Caki2 (cell line): ENCODE results near the gene MAP2K2. TPM values are rescaled to one million over a fixed set of nuclear protein-coding genes. Genes with fewer than 3 reads are reported as not detected.

Experiments
- DNase-seq: peaks from one replicate; pipeline ENCODE4 v3.0.0-alpha.2; 2015; ENCODE audit warnings: low read depth
- in situ Hi-C: cut with HindIII; loops from 2 replicates; pipeline ENCODE4 v1.10.0; 2016; ENCODE audit warnings: low sequenced_read_pairs, low pct_unique_long_range_greater_than_20kb, mixed read lengths
- total RNA-seq: library from RNA; depleted of rRNA; stranded (reverse); fragments of >200 nt; shearing (Covaris generic); gene quantifications from 2 replicates; pipeline ENCODE4 v1.2.3, GENCODE V29; 2014; ENCODE audit warnings: low replicate concordance

MAP2K2 gene
- total RNA-seq, 1 experiment from 2014 or later = 353 TPM

DNA sequence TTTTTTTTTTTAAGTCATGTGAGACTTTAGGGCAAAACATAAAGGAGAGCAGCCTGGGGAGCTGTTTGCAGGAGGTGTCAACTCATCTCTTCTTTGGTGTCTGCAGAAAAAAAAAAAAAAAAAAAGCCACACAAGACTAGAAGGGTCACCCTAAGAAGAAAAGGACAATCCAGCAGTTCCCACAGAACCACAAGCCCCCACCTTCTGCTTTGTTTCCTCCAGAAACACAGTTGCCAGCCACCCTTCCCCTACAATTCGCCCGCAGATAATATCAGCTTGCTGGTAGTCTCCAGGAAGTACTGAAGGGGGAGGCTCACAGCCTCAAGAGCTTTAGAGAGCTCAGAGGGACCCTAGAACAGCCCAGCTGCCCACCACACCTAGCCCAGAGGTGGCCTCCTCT lies 34.9 kb downstream of the MAP2K2 start:
- in situ Hi-C loops = no loop called here
- no peak for DNase-seq

DNA sequence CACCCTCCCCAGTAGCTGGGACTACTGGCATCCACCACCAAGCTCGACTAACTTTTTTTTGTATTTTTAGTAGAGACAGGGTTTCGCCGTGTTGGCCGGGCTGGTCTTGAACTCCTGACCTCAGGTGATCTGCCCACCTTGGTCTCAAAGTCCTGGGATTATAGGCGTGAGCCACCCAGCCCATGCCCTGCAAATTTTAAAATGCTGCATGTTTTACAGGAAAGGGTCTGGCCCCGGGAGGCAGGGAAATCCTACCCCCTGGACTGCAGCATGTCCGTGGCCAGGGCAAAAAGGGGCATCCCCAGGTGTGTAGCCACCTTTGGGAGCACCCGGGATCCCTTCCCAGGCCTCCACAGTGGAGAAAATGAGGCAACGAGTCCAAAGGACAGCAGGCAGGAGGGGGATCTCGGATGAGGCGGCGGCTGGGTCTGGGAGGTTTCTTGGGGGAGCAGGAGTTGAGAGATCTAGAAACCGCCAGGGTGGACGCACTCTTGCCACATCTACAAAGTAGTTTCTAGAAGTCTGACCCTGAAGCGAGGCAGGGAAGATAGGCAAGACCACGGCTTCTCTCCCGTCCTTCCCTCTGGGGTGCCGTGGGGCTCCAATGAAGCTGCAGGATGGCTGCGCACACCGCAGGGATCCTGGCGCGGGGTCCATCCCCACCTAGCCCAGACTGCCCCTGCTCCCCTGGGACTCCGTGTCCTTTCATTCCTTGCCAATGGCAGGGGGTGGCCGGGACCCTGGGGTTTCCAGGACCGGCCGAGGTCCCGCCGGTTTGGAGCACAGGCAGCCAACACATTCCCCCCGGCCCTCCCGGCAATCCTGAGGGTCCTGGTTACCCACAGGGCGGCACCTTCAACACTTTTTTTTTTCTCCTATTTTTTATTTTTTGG lies 35.9 kb downstream of the MAP2K2 start:
- in situ Hi-C loops = no loop called here

GRCh38 chr19:4086411-4086867 lies 37.5 kb downstream of the MAP2K2 start:
- in situ Hi-C loops = no loop called here
- no peak for DNase-seq

More for the DNA sequence above, 35.9 kb downstream of the MAP2K2 start:
- no peak for DNase-seq

DNA sequence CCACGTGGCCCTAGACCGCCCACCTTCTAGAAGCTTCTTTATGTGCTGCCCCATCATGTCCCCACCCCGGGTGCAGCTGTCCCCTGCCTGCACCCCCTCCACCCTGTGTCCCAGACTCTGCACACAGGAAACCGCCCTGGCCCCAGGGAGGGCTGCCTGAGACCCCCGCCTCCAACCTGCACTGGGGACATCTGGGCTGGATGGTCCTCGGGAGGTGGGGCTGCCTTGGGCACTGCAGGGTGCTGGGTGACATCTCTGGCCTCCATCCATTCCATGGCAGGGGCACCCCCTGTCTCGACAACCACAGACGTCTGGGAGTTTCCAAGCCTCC lies 39.4 kb downstream of the MAP2K2 start:
- in situ Hi-C loops = no loop called here
- no peak for DNase-seq

GRCh38 chr19:4083677-4084546 lies 40.0 kb downstream of the MAP2K2 start:
- in situ Hi-C loops = no loop called here
- DNase-seq = no peak

DNA sequence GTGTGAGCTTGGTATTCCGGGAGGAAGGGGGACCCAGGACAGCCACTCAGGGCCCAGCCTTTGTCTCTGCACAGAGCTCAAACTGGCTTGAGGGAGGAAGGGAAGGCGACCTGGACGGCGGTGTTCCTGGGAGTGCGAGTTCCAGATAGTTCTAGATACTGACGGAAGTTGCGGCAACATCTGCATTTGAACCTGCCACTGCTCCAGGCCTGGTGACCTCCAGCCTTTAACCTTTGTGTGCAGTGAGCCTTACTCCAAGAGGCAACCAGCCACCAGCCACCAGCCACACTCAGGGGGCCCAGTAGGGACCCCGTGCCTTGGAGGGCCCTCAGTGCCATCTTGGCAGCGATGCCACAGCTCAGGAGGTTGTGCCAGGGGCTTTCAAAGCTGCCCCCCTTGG lies 41.8 kb downstream of the MAP2K2 start:
- in situ Hi-C loops = no loop called here

DNA sequence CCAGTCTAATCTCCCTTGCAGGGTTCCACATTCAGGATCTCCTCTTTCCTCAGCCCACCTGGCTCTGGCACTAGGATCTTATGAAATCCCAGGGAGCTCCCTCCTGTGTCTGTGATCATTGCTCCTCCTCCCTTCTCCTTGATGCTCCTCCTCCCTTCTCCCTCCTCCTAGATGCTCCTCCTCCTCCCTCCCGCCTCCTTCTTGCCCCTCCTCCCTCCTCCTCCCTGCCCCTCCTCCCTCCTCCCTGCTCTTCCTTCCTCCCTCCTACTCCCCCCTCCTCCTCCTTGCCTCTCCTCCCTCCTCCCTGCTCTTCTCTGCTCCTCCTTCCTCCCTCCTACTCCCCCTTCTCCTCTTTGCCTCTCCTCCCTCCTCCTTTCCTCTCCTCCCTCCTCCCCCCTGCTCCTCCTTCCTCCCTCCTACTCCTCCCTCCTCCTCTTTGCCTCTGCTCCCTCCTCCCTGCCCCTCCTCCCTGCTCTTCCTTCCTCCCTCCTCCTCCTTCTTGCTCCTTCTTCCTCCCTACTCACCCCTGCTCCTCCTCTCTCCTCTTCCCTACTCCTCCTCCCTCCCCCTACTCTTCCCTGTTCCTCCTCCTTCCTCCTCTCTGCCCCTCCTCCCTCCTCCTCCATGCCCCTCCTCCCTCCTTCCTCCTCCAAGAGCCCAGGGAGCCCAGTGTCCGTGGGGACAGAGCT lies 42.3 kb downstream of the MAP2K2 start:
- DNase-seq = no peak
- in situ Hi-C loops = no loop called here

More for the DNA sequence above, 41.8 kb downstream of the MAP2K2 start:
- DNase-seq = no peak

GRCh38 chr19:4080473-4080872 lies 43.4 kb downstream of the MAP2K2 start:
- in situ Hi-C loops = no loop called here
- DNase-seq = no peak

- in situ Hi-C loops = no loop called here
- no peak for DNase-seq
Observed at GRCh38 chr19:4077800-4078684, 45.9 kb downstream of the MAP2K2 start.

GRCh38 chr19:4077007-4077374 lies 46.9 kb downstream of the MAP2K2 start:
- no peak for DNase-seq
- in situ Hi-C loops = no loop called here

DNA sequence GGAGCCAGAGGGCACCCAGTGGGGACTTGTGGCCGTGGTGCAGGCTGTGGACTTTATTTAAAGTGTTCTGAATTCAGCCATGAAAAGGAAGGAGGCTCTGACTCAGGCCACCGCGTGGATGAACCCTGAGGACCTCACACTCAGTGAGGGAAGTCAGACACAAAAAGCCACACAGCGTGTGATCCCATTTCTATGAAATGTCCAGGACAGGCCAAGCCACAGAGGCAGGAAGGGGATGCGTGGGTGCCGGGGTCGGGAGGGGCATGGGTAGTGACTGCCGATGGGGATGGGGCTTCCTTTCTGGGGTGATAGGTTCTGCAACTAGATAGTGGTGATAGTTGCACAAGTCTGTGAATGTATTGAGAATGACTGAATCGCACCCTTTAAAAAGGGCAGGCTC lies 48.5 kb downstream of the MAP2K2 start:
- in situ Hi-C loops = no loop called here
- DNase-seq = no peak

GRCh38 chr19:4071610-4072009 lies 52.3 kb downstream of the MAP2K2 start:
- no peak for DNase-seq
- in situ Hi-C loops = no loop called here

- in situ Hi-C loops = no loop called here
- no peak for DNase-seq
Observed at GRCh38 chr19:4069331-4069959, 54.5 kb downstream of the MAP2K2 start.

- in situ Hi-C loops = no loop called here
- DNase-seq = no peak
Observed at GRCh38 chr19:4068047-4068966, 55.6 kb downstream of the MAP2K2 start.

DNA sequence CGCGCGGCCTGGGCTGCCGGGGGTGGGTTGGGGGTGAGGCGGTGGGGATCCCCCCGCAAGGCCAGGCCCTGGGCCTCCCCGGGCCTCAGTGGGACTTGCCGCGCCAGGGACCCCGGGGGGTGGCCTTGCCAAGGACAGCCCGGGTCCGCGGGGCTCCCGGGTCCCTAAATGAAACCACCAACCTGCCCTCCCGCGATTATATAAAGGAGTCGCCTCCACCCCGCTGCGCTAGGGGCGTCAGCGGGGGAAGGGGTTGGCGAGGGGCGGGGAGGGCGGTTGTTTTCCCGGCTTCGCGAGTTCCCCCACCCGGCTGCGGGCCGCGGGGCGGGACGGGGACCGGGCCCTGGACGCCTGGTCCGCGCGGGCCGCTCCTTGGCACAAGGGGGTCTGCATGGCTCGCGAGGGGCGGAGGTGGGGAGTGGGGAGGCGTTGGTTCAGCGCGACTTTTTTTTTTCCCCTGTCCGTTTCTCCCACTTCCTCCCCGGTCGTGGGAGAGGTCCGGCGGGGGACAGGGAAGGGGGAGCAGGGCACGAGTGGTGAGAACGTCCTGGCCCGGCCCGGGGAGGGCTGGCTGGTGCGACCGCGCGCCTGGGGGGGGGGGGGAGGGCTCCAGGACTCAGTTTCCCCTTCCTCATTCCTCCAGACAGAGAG lies 56.4 kb downstream of the MAP2K2 start:
- no peak for DNase-seq
- in situ Hi-C loops = no loop called here
